DMS53 treated with DMSO at 0.1 percent for 48 hours (cell line): ENCODE data around the gene AQR.
"Not testable (repeated sequence)": the region's sequence is repeated elsewhere in the genome, so short reads cannot be mapped to it uniquely, and the experiment has no call there.

Source experiments
- DNase-seq: peaks from one replicate; lab custom pipeline; 2025; ENCODE audit not compliant: unreplicated experiment; lab: John Stamatoyannopoulos, UW

The AQR gene

GRCh38 chr15:34969340-34970097 lies at the start of gene AQR:
AQR (minus strand) TSS chr15:34969742; CDS start chr15:34969613, 129 bp downstream.
- peak; percentile 89 for DNase-seq

- DNase-seq = no peak
These were observed 44.7 kb upstream of the AQR start for GRCh38 chr15:35014241-35014640.

GRCh38 chr15:35013370-35013769 lies 43.8 kb upstream of the AQR start:
- no peak for DNase-seq

GRCh38 chr15:35007397-35007796 lies 37.9 kb upstream of the AQR start:
- DNase-seq = no peak

- no peak for DNase-seq
These were observed 36.4 kb upstream of the AQR start for GRCh38 chr15:35005933-35006332.

- DNase-seq = no peak
These were observed 34.4 kb upstream of the AQR start for GRCh38 chr15:35003928-35004327.

GRCh38 chr15:35000511-35000910 lies 31.0 kb upstream of the AQR start:
- DNase-seq = no peak

GRCh38 chr15:34999906-35000305 lies 30.4 kb upstream of the AQR start:
- DNase-seq = no peak

- no peak for DNase-seq
These were observed 25.4 kb upstream of the AQR start for GRCh38 chr15:34994925-34995324.

- no peak for DNase-seq
These were observed 24.3 kb upstream of the AQR start for GRCh38 chr15:34993877-34994276.

GRCh38 chr15:34993412-34993811 lies 23.9 kb upstream of the AQR start:
- no peak for DNase-seq

- DNase-seq = peak; percentile 59
These were observed 18.7 kb upstream of the AQR start, which contains the start of gene ZNF770 for GRCh38 chr15:34988027-34988902. ZNF770 (minus strand) TSS chr15:34988287; CDS start chr15:34983434, 4,853 bp downstream.

GRCh38 chr15:34987609-34988026 lies 18.1 kb upstream of the AQR start:
- no peak for DNase-seq

GRCh38 chr15:34986771-34987480 lies 17.4 kb upstream of the AQR start:
- no peak for DNase-seq

- DNase-seq = no peak
These were observed 16.8 kb upstream of the AQR start for GRCh38 chr15:34986326-34986725.

GRCh38 chr15:34984889-34985630 lies 15.5 kb upstream of the AQR start:
- no peak for DNase-seq

GRCh38 chr15:34976743-34977142 lies 7.2 kb upstream of the AQR start:
- DNase-seq = no peak

- no peak for DNase-seq
These were observed 6.5 kb upstream of the AQR start for GRCh38 chr15:34976073-34976472.

- DNase-seq = no peak
These were observed 4.0 kb upstream of the AQR start for GRCh38 chr15:34973512-34973911.

- not testable (repeated sequence) for DNase-seq
These were observed 629 bp upstream of the AQR start for GRCh38 chr15:34970098-34970643.
